ENCODE results near the gene CDON.

Gene CDON

GRCh38 chr11:125954945-125955640 is 107.6 kb downstream of the CDON start:
- DNase-seq: no peak

GRCh38 chr11:125954123-125954944 is 108.3 kb downstream of the CDON start:
- no peak for DNase-seq

- DNase-seq: no peak
Observed at GRCh38 chr11:125953401-125953935, 109.2 kb downstream of the CDON start.

GRCh38 chr11:125952973-125953372 is 109.7 kb downstream of the CDON start:
- DNase-seq: peak; percentile 60

- DNase-seq: no peak
Observed at GRCh38 chr11:125952559-125952958, 110.1 kb downstream of the CDON start.

- DNase-seq: no peak
Observed at GRCh38 chr11:125951731-125952130, 110.9 kb downstream of the CDON start.

- DNase-seq: no peak
Observed at GRCh38 chr11:125950696-125951651, 111.7 kb downstream of the CDON start.

- DNase-seq: no peak
Observed at GRCh38 chr11:125950178-125950490, 112.5 kb downstream of the CDON start.

GRCh38 chr11:125949271-125950177 is 113.1 kb downstream of the CDON start:
- DNase-seq: no peak

- no peak for DNase-seq
Observed at GRCh38 chr11:125948278-125949051, 114.2 kb downstream of the CDON start.

GRCh38 chr11:125947419-125948277 is 115.0 kb downstream of the CDON start:
- DNase-seq: no peak

- DNase-seq: no peak
Observed at GRCh38 chr11:125946712-125947418, 115.8 kb downstream of the CDON start.

GRCh38 chr11:125945797-125946520 is 116.7 kb downstream of the CDON start, which contains the start of gene VSIG10L2:
Gene VSIG10L2 (plus strand): TSS chr11:125946044. CDS start chr11:125946056, 12 bp downstream.
- DNase-seq: no peak

GRCh38 chr11:125945011-125945796 is 117.5 kb downstream of the CDON start:
- DNase-seq: no peak

- no peak for DNase-seq
Observed at GRCh38 chr11:125944350-125945010, 118.2 kb downstream of the CDON start.

- no peak for DNase-seq
Observed at GRCh38 chr11:125943661-125944349, 118.9 kb downstream of the CDON start.

Measured in NCI-H69 (cell line).